Measurements from ENCODE around the gene FBXW5.

DNA sequence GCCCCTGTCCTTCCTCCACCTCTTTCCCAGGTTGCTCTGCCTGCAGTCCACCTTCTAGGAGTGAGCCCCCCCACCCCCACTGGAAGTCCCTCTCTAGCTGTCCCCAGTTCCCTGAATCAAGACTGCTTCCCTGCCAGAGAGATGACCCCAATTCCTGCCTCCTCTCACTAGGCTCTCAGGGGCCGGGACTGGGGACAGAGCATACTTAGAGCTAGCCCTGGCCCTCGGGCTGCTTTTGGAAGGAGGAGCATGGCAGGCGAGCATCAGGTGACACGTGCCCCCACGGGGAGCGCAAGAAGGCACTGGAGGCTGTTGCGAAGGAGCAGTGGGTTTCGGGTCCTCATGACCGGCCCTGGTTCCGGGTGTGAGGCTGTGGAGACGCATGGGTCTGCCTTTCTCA, 48.5 kb downstream of the FBXW5 start:
- TF ChIP-seq, protein P1, sequence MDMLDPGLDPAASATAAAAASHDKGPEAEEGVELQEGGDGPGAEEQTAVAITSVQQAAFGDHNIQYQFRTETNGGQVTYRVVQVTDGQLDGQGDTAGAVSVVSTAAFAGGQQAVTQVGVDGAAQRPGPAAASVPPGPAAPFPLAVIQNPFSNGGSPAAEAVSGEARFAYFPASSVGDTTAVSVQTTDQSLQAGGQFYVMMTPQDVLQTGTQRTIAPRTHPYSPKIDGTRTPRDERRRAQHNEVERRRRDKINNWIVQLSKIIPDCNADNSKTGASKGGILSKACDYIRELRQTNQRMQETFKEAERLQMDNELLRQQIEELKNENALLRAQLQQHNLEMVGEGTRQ (CRISPR knock-in tag; IDR thresholded peaks at IDR 0.05) = no peak
- TF ChIP-seq, protein P2, sequence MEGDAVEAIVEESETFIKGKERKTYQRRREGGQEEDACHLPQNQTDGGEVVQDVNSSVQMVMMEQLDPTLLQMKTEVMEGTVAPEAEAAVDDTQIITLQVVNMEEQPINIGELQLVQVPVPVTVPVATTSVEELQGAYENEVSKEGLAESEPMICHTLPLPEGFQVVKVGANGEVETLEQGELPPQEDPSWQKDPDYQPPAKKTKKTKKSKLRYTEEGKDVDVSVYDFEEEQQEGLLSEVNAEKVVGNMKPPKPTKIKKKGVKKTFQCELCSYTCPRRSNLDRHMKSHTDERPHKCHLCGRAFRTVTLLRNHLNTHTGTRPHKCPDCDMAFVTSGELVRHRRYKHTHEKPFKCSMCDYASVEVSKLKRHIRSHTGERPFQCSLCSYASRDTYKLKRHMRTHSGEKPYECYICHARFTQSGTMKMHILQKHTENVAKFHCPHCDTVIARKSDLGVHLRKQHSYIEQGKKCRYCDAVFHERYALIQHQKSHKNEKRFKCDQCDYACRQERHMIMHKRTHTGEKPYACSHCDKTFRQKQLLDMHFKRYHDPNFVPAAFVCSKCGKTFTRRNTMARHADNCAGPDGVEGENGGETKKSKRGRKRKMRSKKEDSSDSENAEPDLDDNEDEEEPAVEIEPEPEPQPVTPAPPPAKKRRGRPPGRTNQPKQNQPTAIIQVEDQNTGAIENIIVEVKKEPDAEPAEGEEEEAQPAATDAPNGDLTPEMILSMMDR (IDR thresholded peaks at IDR 0.05) = no peak
- no peak for TF ChIP-seq TEAD4 (CRISPR knock-in tag; IDR thresholded peaks at IDR 0.05)
- TF ChIP-seq NFYB (CRISPR knock-in tag; conservative IDR thresholded peaks at IDR 0.05; ENCODE audit: low read depth) = no peak
- TF ChIP-seq ZBTB21 (CRISPR knock-in tag; IDR thresholded peaks at IDR 0.05; ENCODE audit: borderline replicate concordance) = no peak
- no peak for TF ChIP-seq JUN (CRISPR knock-in tag; IDR thresholded peaks at IDR 0.05)
- TF ChIP-seq, protein P3, sequence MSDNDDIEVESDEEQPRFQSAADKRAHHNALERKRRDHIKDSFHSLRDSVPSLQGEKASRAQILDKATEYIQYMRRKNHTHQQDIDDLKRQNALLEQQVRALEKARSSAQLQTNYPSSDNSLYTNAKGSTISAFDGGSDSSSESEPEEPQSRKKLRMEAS (CRISPR knock-in tag; IDR thresholded peaks at IDR 0.05) = no peak
- TF ChIP-seq, protein P4, sequence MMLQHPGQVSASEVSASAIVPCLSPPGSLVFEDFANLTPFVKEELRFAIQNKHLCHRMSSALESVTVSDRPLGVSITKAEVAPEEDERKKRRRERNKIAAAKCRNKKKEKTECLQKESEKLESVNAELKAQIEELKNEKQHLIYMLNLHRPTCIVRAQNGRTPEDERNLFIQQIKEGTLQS (CRISPR knock-in tag; conservative IDR thresholded peaks at IDR 0.05) = no peak
- no peak for TF ChIP-seq SP1 (CRISPR knock-in tag; conservative IDR thresholded peaks at IDR 0.05)
- TF ChIP-seq, protein P5, sequence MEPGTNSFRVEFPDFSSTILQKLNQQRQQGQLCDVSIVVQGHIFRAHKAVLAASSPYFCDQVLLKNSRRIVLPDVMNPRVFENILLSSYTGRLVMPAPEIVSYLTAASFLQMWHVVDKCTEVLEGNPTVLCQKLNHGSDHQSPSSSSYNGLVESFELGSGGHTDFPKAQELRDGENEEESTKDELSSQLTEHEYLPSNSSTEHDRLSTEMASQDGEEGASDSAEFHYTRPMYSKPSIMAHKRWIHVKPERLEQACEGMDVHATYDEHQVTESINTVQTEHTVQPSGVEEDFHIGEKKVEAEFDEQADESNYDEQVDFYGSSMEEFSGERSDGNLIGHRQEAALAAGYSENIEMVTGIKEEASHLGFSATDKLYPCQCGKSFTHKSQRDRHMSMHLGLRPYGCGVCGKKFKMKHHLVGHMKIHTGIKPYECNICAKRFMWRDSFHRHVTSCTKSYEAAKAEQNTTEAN (CRISPR knock-in tag; IDR thresholded peaks at IDR 0.05) = no peak
- TF ChIP-seq MYBL2 (CRISPR knock-in tag; IDR thresholded peaks at IDR 0.05) = no peak
- no peak for TF ChIP-seq CREM (CRISPR knock-in tag; IDR thresholded peaks at IDR 0.05)

All from WTC11 (cell line).